ENCODE data around the gene NCF4.

NCF4 gene

GRCh38 chr22:36922105-36922608 is 61.4 kb downstream of the NCF4 start:
- DNase-seq (ENCODE audit: low read depth), result no peak

- no peak for DNase-seq (ENCODE audit: low read depth)
Observed at GRCh38 chr22:36922711-36923110, 61.9 kb downstream of the NCF4 start.

- no peak for DNase-seq (ENCODE audit: low read depth)
Observed at GRCh38 chr22:36923131-36923788, 62.5 kb downstream of the NCF4 start.

- no peak for DNase-seq (ENCODE audit: low read depth)
Observed at GRCh38 chr22:36924151-36924698, 63.4 kb downstream of the NCF4 start.

- DNase-seq (ENCODE audit: low read depth), result no peak
Observed at GRCh38 chr22:36925388-36926290, 64.8 kb downstream of the NCF4 start.

GRCh38 chr22:36926309-36926708 is 65.5 kb downstream of the NCF4 start:
- no peak for DNase-seq (ENCODE audit: low read depth)

GRCh38 chr22:36926721-36927435 is 66.1 kb downstream of the NCF4 start:
- no peak for DNase-seq (ENCODE audit: low read depth)
